ENCODE data around the gene BCL11A. TPM values are rescaled to one million over a fixed set of nuclear protein-coding genes. Genes with fewer than 3 reads are reported as not detected.

BCL11A gene
- total RNA-seq, 2 experiments from 2014 or later = 0.03 TPM; not detected in 1

DNA sequence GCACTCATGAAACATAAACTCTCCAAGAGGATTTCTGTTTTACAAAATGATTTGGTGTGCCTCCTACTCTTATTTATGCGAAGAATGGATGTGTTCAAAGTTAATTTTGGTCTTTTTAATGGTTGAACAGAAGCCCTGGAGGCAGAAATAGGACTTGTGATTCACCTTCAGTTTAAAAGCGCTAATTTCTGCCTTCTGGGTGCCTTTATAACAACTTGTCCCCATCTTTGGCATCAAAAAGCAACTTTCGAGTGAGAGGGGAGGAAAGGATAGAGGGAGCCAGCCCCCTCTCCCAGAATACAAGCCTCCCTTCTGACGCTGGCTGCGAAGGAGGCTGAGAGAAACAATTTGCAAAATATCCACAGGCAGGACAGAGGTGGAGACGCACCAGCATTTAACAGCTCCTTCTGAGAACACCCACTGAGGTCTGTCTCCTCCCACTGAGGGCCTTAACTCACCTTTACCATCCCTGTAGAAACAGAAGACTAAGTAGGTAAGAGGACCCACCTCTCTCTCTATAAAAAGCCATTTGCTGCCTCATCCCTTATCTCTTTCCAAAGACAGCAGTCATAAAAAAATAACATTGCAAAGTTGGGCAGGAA lies 24.3 kb upstream of the BCL11A start:
- ATAC-seq (no peak), DNase-seq (no peak)
- no peak overlapping the region for H3K4me3 Mint-ChIP-seq
- H3K27me3 Mint-ChIP-seq (ENCODE audit: low read depth) = peaks cover 37% of the 10 kb centered on the region
- H3K27ac Mint-ChIP-seq = no peak overlapping the region
- ChIA-PET POLR2A (no interaction called here), CTCF (interaction anchor here (7.2 kb wide), 1 partner anchor 19 kb away, joined by 93 read pairs; no protein-coding TSS in a partner anchor)
- no peaks in the 10 kb centered on the region for H3K36me3 Mint-ChIP-seq (ENCODE audit: low read depth)
- no peaks in the 10 kb centered on the region for H3K9me3 Mint-ChIP-seq (ENCODE audit: insufficient read depth)
- H3K4me1 Mint-ChIP-seq (ENCODE audit: low read depth) = peaks cover 2% of the 10 kb centered on the region

DNA sequence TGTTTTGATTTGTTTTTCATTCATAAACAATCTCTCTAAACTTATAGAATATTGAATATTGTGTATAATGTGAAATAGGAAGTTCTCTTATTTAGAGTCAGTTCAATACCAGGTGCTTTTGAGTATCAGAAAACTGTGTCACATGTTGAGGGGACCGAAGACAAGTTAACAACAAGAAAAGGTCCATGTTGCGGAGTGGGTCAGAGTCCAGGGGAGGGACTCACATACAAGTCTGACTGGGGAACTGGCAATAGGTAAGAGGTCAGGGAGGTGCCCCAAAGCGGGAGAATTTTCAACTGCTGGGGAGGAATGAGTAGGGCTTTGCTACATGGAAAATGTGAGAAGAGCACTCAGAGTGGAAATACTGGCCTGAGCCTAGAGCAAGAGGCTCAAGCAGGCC lies 19.8 kb upstream of the BCL11A start:
- no peak overlapping the region for H3K27ac Mint-ChIP-seq
- H3K9me3 Mint-ChIP-seq (ENCODE audit: insufficient read depth) = no peaks in the 10 kb centered on the region
- ATAC-seq (no peak), DNase-seq (no peak)
- H3K36me3 Mint-ChIP-seq (ENCODE audit: low read depth) = no peaks in the 10 kb centered on the region
- peaks cover 43% of the 10 kb centered on the region for H3K27me3 Mint-ChIP-seq (ENCODE audit: low read depth)
- no peaks in the 10 kb centered on the region for H3K4me1 Mint-ChIP-seq (ENCODE audit: low read depth)
- CTCF ChIA-PET = interaction anchor here (1.5 kb wide), 1 partner anchor 8 kb away, joined by 4 read pairs; no protein-coding TSS in a partner anchor
- no peak overlapping the region for H3K4me3 Mint-ChIP-seq
- POLR2A ChIA-PET = no interaction called here

DNA sequence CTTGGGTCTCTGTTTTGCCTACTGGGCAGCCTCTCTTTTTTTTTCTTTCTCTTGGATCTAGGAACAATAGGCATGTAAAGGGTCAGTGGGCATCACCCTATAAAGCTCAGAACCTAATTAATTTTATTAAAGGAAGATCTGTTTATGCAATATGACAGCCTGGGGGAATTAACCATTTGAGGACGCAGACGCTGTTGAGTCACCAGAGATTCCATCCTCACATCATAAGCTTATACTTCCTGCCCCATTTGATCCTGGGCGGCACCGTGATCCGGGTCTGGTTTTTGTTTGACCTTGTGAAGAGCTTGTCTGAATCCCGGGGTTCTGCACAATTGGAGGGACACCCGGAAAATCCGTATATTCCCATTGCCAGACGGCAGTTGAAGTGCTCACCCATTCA lies 16.8 kb upstream of the BCL11A start:
- H3K9me3 Mint-ChIP-seq (ENCODE audit: insufficient read depth) = no peaks in the 10 kb centered on the region
- CTCF ChIA-PET = interaction anchor here (1.7 to 4.1 kb wide), 3 partner anchors 9 to 11 kb away, joined by 10 to 25 read pairs (median 11); no protein-coding TSS in a partner anchor
- peaks cover 3% of the 10 kb centered on the region for H3K4me1 Mint-ChIP-seq (ENCODE audit: low read depth)
- H3K4me3 Mint-ChIP-seq = no peak overlapping the region
- H3K27ac Mint-ChIP-seq = no peak overlapping the region
- H3K27me3 Mint-ChIP-seq (ENCODE audit: low read depth) = peaks cover 56% of the 10 kb centered on the region
- no peak for DNase-seq
- ATAC-seq = no peak
- no peaks in the 10 kb centered on the region for H3K36me3 Mint-ChIP-seq (ENCODE audit: low read depth)
- POLR2A ChIA-PET = interaction anchor here (0.6 kb wide), 1 partner anchor 49 kb away, joined by 3 read pairs; no protein-coding TSS in a partner anchor

DNA sequence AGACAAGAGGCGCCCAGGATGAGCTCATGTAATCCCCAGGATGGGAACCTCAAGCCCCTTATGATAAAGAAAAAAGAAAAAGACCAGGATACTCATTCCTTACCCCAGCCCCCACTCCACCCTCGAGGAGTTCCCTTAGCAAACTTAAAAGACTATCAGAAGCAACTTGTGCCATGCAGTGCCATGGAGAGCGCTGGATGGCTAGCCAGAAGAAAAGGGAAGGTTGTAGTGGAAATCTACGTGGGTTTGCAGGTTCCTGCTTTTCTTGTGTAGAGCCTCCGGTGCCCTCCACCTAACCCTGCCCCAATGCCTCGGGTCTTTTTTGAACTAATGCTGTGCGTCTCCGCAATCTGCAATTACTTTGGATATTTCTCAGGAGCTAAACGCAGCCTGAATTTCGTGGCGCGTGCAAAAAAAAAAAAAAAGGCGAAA lies 16.2 kb upstream of the BCL11A start:
- ATAC-seq = no peak
- POLR2A ChIA-PET = interaction anchor here (0.7 kb wide), 1 partner anchor 25 kb away, joined by 3 read pairs; no protein-coding TSS in a partner anchor

DNA sequence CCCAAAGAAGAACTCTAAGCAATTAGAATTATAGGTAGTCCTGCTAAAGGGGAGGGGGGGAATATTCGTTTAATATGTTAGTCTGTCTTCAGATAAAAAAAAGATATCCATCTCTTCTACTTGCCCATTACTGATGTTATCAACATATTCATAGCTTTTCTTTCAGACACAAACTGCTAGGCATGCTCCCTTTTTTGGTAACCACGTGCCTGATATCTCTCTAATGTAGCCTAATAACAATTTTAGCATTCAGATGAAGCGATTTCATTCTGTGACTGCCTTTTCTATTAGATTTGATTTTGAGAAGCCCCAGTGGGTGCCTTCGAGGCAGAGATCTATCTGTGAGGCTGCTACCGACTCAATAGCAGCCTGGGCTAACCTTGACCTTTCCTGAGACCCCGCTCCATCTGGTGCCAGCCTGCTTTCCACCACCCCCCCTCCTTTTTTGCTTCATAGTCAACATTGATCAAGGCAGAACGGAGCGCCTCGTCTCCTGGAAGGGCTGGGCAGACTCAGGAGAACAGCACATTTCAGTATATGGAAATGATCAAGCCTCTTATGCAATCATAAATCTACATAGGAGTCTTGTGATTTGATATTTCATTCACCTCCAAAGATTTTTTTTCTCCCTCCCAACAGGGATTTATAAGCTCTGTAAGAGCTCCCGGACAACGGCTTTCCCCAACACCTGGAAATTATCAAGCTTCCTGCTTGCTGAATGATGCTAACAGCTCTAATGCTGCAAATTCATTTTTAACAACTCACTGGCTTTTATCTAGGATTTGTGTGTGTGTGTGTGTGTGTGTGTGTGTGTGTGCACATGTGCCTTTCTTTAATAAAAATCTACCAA lies 14.7 kb upstream of the BCL11A start:
- no peak for DNase-seq
- CTCF ChIA-PET = interaction anchor here (1.0 to 4.1 kb wide), 4 partner anchors 8 to 13 kb away, joined by 3 to 25 read pairs (median 12); no protein-coding TSS in a partner anchor
- ATAC-seq = no peak
- no peaks in the 10 kb centered on the region for H3K36me3 Mint-ChIP-seq (ENCODE audit: low read depth)
- peaks cover 55% of the 10 kb centered on the region for H3K27me3 Mint-ChIP-seq (ENCODE audit: low read depth)
- no peaks in the 10 kb centered on the region for H3K9me3 Mint-ChIP-seq (ENCODE audit: insufficient read depth)
- no peak overlapping the region for H3K4me3 Mint-ChIP-seq
- peaks cover 3% of the 10 kb centered on the region for H3K4me1 Mint-ChIP-seq (ENCODE audit: low read depth)
- POLR2A ChIA-PET = no interaction called here
- H3K27ac Mint-ChIP-seq = no peak overlapping the region

More for the DNA sequence above, 16.2 kb upstream of the BCL11A start:
- peaks cover 3% of the 10 kb centered on the region for H3K4me1 Mint-ChIP-seq (ENCODE audit: low read depth)
- H3K9me3 Mint-ChIP-seq (ENCODE audit: insufficient read depth) = no peaks in the 10 kb centered on the region
- H3K27ac Mint-ChIP-seq = no peak overlapping the region
- peaks cover 57% of the 10 kb centered on the region for H3K27me3 Mint-ChIP-seq (ENCODE audit: low read depth)
- H3K4me3 Mint-ChIP-seq = no peak overlapping the region
- H3K36me3 Mint-ChIP-seq (ENCODE audit: low read depth) = no peaks in the 10 kb centered on the region
- no peak for DNase-seq
- CTCF ChIA-PET = interaction anchor here (1.0 to 4.1 kb wide), 3 partner anchors 9 to 12 kb away, joined by 3 to 25 read pairs (median 11); no protein-coding TSS in a partner anchor

DNA sequence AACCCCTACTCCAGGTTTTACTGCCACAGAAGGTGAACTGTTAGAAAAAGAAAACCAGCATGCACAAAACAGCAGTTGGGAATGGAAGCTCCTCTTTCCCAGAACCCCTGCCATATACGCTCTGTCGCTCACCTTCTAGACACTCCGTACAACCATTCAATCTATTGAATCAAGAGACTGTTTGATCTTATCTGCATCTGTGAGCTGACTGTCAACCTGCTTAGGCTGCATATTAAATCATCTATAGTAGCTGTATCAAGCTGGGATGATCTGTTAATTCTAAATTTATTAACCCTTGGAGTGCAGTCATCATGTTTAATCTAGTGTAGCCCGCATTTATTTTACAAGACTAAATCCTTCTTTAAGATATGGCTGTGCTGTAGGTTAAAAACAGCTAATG lies 13.6 kb upstream of the BCL11A start:
- H3K9me3 Mint-ChIP-seq (ENCODE audit: insufficient read depth) = no peaks in the 10 kb centered on the region
- peaks cover 52% of the 10 kb centered on the region for H3K27me3 Mint-ChIP-seq (ENCODE audit: low read depth)
- no peak overlapping the region for H3K27ac Mint-ChIP-seq
- ATAC-seq = no peak
- no peak overlapping the region for H3K4me3 Mint-ChIP-seq
- no peak for DNase-seq
- ChIA-PET POLR2A (no interaction called here), CTCF (interaction anchor here (1.5 to 2.1 kb wide), 2 partner anchors 8 to 14 kb away, joined by 4 to 13 read pairs; no protein-coding TSS in a partner anchor)
- H3K4me1 Mint-ChIP-seq (ENCODE audit: low read depth) = peaks cover 3% of the 10 kb centered on the region
- H3K36me3 Mint-ChIP-seq (ENCODE audit: low read depth) = no peaks in the 10 kb centered on the region

DNA sequence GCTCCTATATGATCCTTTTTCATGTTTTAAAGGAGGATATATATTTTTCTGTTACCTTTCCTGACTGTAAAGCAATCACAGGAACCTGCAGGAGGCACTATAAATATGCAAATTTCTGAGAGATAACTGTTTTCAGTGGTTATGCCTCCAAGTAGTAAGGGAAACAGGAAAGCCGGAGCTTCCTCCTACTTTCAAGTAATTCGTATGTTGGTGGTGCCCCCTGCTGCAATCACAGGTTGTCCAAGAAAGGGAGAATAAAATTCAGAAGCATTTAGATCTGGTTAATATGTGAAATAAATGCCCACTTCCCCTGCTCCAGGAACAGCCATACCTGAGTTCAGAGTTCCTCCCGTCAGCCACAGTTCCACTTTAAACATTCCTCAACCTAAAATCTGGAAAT lies 12.0 kb upstream of the BCL11A start:
- H3K27ac Mint-ChIP-seq = no peak overlapping the region
- CTCF ChIA-PET = interaction anchor here (1.5 to 2.1 kb wide), 2 partner anchors 9 to 16 kb away, joined by 4 to 13 read pairs; no protein-coding TSS in a partner anchor

DNA sequence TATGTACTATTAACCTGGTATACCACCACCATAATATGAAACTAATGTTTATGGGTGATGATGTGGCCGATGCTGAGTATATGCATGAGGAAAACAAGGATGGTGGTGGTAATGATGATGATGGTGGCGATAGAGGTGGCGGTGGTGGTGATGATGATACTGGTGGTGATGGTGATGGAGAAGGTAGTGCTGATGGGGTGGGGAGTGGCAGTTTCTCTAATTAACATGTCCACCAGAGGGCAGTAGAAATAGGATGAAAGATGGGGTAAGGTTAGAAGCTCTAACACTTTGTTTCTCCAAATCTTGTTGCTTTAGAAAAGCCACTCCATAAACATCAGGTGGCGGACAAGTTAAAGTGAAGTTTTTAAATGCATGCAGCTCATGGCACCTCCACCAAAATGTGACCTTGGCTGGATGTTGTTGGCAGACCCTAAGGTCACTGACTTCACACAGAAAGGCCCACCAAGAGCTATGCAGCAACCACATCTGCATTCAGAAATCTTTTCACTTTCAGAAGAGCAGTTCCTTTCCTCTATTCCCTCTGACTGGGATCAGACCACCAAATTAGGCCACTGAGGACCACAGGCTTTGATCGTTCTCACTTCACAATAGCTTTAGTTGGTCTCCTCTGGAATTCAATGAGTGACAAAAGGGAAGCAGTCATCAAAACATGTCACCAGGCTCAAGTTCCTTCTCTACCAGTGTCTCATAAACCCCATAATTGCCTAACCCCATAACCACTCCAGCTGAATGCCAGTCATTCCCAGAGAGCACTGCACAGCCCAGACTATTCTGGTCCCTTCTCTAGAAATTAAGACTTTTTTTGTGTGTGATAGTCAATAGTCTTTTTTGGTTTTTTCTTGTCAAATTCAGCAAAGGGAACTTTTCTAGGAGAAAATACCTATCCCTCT lies 7.5 kb upstream of the BCL11A start:
- peaks cover 62% of the 10 kb centered on the region for H3K27me3 Mint-ChIP-seq (ENCODE audit: low read depth)
- peaks cover 12% of the 10 kb centered on the region for H3K4me1 Mint-ChIP-seq (ENCODE audit: low read depth)

More for the DNA sequence above, 12.0 kb upstream of the BCL11A start:
- POLR2A ChIA-PET = interaction anchor here (0.6 kb wide), 1 partner anchor 14 kb away, joined by 3 read pairs; no protein-coding TSS in a partner anchor
- no peak for ATAC-seq
- peaks cover 3% of the 10 kb centered on the region for H3K4me1 Mint-ChIP-seq (ENCODE audit: low read depth)
- H3K4me3 Mint-ChIP-seq = no peak overlapping the region
- H3K27me3 Mint-ChIP-seq (ENCODE audit: low read depth) = peaks cover 49% of the 10 kb centered on the region
- no peaks in the 10 kb centered on the region for H3K9me3 Mint-ChIP-seq (ENCODE audit: insufficient read depth)
- no peaks in the 10 kb centered on the region for H3K36me3 Mint-ChIP-seq (ENCODE audit: low read depth)
- DNase-seq = no peak

DNA sequence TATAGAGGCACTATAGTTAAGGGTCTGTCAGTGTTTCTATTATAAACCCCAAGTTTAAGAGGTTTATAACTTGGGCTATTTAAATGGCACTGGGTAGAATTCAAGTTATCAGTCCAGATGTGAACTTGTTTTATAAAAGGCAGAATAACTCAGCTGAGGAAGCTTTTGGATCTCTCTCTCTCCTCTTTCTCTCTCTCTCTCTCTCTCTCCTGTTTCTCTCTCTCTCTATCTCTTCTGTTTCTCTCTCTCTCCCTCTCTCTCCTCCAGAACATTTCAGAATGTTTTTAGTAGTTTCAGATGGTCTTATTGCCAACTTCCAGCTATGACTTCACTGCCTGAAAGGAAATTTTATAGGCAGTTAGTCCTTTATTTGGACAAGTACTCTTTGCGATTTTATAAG lies 6.4 kb upstream of the BCL11A start:
- DNase-seq (no peak), ATAC-seq (no peak)
- H3K9me3 Mint-ChIP-seq (ENCODE audit: insufficient read depth) = no peaks in the 10 kb centered on the region
- H3K4me1 Mint-ChIP-seq (ENCODE audit: low read depth) = peaks cover 18% of the 10 kb centered on the region
- ChIA-PET CTCF (interaction anchor here (1.0 to 7.5 kb wide), 5 partner anchors 9 to 112 kb away, joined by 4 to 93 read pairs (median 8); no protein-coding TSS in a partner anchor), POLR2A (no interaction called here)
- no peak overlapping the region for H3K4me3 Mint-ChIP-seq
- no peaks in the 10 kb centered on the region for H3K36me3 Mint-ChIP-seq (ENCODE audit: low read depth)
- H3K27me3 Mint-ChIP-seq (ENCODE audit: low read depth) = peaks cover 67% of the 10 kb centered on the region
- no peak overlapping the region for H3K27ac Mint-ChIP-seq

More for the DNA sequence above, 7.5 kb upstream of the BCL11A start:
- CTCF ChIA-PET = interaction anchor here (0.9 to 7.5 kb wide), 12 partner anchors 8 to 114 kb away, joined by 3 to 93 read pairs (median 6); no protein-coding TSS in a partner anchor
- no peak overlapping the region for H3K27ac Mint-ChIP-seq
- H3K36me3 Mint-ChIP-seq (ENCODE audit: low read depth) = no peaks in the 10 kb centered on the region
- no peak for DNase-seq
- peak; percentile 76 for ATAC-seq
- no peak overlapping the region for H3K4me3 Mint-ChIP-seq
- H3K9me3 Mint-ChIP-seq (ENCODE audit: insufficient read depth) = no peaks in the 10 kb centered on the region
- POLR2A ChIA-PET = interaction anchor here (0.7 kb wide), 1 partner anchor 21 kb away, joined by 3 read pairs; no protein-coding TSS in a partner anchor

DNA sequence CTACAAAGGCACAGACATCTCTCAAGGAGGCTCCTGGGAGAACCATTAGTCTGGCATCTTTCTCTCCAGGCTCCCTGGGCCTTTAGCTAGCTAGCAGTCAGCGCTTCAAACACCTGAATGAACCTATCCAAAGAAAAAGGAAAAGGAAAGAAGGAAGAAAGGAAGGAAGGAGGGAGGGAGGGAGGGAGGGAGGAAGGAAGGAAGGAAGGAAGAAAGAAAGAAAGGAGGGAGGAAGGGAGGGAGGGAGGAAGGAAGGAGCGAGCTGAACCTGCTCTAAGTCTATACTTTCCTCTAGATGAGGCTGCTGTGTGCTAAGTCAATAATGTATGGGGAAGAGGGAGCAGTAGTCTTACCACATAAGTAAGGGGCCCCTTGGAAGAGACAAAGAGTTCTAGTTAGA lies 5.1 kb upstream of the BCL11A start:
- CTCF ChIA-PET = interaction anchor here (1.1 to 7.5 kb wide), 3 partner anchors 9 to 116 kb away, joined by 4 to 93 read pairs (median 4); no protein-coding TSS in a partner anchor
- no peak overlapping the region for H3K4me3 Mint-ChIP-seq
- no peak for ATAC-seq
- peaks cover 18% of the 10 kb centered on the region for H3K4me1 Mint-ChIP-seq (ENCODE audit: low read depth)
- H3K36me3 Mint-ChIP-seq (ENCODE audit: low read depth) = no peaks in the 10 kb centered on the region
- POLR2A ChIA-PET = no interaction called here
- no peak overlapping the region for H3K27ac Mint-ChIP-seq
- no peaks in the 10 kb centered on the region for H3K9me3 Mint-ChIP-seq (ENCODE audit: insufficient read depth)
- no peak for DNase-seq
- H3K27me3 Mint-ChIP-seq (ENCODE audit: low read depth) = peaks cover 60% of the 10 kb centered on the region

DNA sequence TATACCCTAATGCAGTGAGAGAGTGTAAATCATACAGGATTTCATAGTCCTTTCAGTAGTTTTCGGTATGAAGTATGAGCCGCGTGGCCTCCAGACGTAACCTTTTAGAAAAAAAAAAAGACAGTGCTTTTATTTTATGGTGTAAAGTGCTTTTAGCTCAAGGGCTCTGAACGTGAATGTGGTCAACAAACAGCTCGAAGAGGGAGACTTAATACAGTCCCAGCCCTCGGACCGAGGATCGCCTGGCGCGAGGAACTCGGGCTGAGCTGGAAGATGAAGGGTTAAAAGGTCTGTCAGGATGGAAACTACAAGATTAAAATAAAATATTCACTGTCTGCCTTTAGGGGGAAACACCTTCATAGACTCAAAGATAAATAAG lies 4.0 kb upstream of the BCL11A start:
- Mint-ChIP-seq H3K4me3 (peak overlapping the region; percentile 35), H3K4me1 (ENCODE audit: low read depth) (peaks cover 24% of the 10 kb centered on the region), H3K36me3 (ENCODE audit: low read depth) (no peaks in the 10 kb centered on the region), H3K9me3 (ENCODE audit: insufficient read depth) (no peaks in the 10 kb centered on the region), H3K27ac (no peak overlapping the region), H3K27me3 (ENCODE audit: low read depth) (peaks cover 61% of the 10 kb centered on the region)
- POLR2A ChIA-PET = no interaction called here
- CTCF ChIA-PET = interaction anchor here (1.1 to 7.5 kb wide), 2 partner anchors 12 to 23 kb away, joined by 3 to 93 read pairs; no protein-coding TSS in a partner anchor
- DNase-seq (no peak), ATAC-seq (no peak)
